ENCODE measurements around the gene VEGFD.

VEGFD gene

GRCh38 chrX:15384304-15384703 is at the start of gene VEGFD:
TSS of gene VEGFD (minus strand) at chrX:15384413. CDS start at chrX:15383946, 467 bp downstream.
- no peak for DNase-seq

- DNase-seq = no peak
Measured at GRCh38 chrX:15430584-15430983, 46.4 kb upstream of the VEGFD start.

GRCh38 chrX:15430076-15430475 is 45.9 kb upstream of the VEGFD start:
- no peak for DNase-seq

DNA sequence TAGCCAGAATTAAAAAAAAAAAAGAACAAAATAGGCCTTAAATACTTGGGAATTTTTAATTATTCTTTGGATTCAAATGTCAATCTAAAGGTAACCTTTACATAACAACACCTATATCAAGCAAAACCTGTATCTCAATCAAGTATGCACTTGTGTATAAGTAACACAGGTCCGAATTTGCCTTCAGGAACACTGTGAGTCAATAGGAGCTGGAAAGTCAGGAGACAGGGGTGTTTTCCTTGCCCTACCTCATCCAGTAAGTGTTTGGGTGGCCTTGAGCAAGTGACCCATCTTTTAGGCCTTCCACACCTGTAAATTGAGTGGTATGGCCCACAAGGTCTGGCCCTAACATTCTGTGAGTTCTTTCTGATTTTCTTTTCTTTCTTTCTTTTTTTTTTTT is 40.8 kb upstream of the VEGFD start:
- DNase-seq = no peak

DNA sequence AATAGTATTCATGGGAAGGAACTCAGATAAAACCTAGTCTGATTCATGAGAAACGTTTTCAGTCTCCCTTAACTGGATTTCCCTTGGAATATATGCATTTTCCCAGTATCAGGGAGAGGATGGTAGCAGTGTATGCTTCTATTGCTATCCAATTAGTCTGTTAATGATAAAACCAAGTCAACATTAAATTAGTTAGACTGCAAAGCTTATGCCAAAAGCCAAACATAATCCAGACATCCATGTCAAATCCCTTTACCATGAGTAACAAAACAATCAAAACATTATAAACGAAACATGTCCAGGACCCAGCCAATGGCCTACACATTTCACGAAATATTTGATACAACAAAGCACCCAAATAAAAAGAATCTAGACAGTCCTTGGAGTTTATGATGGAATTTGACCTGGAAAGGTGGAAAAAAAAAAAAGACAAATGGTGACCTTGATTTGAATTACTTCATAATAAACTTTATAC is 34.5 kb upstream of the VEGFD start:
- no peak for DNase-seq

- no peak for DNase-seq
Measured at GRCh38 chrX:15418041-15418706, 34.0 kb upstream of the VEGFD start.

DNA sequence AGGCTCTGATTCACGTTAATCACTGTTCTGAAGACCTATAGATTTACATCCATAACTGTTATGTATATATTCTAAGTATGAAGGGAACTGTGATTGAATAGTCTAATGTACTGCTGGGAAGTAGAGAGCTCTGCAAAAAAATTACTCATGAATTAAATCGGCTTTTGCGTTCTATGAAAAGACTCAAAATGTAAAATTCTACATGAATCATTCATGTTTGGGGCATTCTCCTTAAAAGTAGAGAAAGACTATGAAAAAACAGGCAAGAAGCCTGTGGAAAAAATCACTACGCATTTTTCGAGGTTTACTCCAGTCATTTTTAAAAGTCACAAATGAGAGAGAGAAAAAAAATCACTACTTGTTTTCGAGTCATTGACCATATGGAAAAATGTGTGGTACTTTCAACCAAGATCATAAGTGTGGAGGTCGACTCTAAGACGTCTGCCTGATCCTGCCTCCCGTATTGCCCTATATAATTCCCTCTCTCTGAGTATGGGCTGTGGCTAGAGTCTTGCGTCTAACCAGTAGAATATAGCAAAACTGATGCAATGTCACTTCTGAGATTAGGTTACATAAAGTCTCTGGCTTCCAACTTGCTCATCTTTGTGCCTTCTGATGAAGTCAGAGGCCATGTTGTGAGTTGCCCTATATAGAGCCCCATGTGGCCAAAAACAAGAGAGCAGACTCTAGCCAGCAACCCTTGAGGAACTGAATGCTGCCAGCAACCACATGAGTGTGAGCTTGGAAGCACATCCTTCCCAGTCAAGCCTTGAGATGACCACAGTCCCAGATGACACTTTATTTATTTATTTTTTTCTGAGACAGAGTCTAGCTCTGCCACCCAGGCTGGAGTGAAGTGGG is 32.1 kb upstream of the VEGFD start:
- no peak for DNase-seq

- no peak for DNase-seq
Measured at GRCh38 chrX:15413101-15413500, 28.9 kb upstream of the VEGFD start.

DNA sequence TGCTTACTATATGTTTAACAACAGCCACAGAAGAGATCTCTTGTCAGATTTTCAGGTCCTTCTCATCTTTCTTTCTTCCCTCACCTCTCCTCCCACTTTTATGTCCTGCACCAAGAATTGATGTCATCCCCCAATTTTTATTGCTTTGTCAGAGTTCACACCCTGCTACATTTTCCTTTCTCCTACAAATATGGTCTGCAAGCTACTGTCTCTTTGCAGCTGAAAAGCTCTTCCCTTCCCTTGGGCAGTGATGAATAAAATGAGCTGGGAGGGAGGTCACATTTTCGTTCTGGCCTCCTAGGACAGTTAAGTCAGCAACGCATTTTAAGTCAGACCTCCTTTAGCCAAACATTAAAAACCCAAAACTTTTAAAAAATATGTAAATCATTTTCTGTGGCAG is 26.7 kb upstream of the VEGFD start:
- no peak for DNase-seq

DNA sequence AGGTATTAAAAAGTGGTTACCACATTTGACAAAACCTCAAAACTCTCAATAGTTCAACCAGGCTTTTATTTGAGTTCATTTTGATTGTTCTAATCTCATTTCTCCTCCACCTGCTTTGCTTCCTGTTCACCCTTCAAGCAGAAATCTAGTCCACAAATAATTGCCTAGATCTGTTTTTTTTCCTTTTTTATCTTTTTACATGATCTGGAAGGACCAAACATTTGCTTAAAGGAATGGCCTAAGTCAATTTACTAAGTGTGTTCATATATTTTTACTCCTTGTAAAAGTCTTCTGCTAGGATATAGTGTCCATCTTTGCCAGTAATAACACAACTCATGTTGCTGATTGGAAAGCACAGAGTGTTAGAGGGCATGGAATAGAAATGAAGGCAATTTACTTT is 26.2 kb upstream of the VEGFD start:
- no peak for DNase-seq

DNA sequence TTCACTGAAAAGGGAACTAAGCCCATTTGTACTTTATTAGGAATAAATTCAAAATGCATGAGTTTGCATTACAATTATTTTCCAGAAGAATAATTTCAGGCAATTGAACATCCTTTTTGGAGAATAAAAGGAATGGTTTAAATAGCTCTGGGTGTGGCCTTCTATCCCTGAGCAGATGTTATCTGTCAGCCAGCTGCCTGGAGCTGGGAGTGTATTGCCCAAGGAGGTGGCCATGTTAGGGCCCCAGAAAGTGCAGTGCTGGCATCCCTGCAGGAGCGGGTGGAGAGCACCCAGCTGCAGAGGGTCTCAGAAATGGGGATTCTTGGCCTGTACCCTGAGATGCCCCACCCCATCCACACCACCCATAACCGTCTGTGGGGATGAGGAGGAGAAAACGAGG is 21.6 kb upstream of the VEGFD start:
- no peak for DNase-seq

- DNase-seq = no peak
Measured at GRCh38 chrX:15404401-15405096, 20.3 kb upstream of the VEGFD start.

DNA sequence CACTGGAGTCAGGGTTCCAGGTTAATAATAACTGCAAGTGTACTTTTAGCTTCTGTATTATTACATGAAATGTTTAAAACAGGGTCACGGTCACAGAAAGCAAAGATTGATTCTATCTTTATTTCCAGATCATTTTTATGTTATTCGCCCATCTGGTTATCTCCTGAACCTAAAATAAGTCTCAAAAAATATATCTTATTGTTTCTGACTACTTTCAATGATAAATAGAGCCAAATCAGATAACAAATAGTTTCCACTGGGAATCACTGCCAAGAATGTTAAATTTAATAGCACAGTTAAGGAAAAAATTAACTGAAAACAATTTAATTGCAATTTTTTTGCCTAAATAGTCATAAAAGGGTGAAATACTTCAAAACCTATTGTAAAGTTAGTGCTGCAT is 17.2 kb upstream of the VEGFD start:
- no peak for DNase-seq

DNA sequence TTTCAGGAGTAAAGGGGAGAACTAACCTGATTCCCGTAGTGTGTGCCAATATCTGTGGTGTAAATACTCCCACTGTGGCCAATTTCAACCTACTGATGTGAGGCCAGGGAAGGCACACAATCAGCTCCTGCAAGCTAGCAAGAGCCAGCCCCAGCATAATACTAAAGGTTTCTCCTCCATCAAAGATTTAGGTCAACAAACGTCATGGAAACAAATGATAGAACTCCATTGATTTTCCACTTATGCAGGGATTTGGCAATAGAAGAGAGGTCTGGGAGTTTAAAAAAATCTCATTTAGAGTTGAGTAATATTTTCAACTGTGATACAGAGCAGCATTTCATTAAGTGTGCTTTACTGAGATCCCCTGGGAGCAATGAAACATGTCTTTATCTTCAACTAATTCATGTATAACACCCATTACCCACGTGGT is 15.8 kb upstream of the VEGFD start:
- DNase-seq = no peak

GRCh38 chrX:15398874-15399273 is 14.7 kb upstream of the VEGFD start:
- DNase-seq = no peak

- DNase-seq = no peak
Measured at GRCh38 chrX:15395789-15396188, 11.6 kb upstream of the VEGFD start.

GRCh38 chrX:15391850-15392249 is 7.6 kb upstream of the VEGFD start:
- DNase-seq = no peak

GRCh38 chrX:15382813-15383212 is 1.4 kb downstream of the VEGFD start:
- DNase-seq = no peak

DNA sequence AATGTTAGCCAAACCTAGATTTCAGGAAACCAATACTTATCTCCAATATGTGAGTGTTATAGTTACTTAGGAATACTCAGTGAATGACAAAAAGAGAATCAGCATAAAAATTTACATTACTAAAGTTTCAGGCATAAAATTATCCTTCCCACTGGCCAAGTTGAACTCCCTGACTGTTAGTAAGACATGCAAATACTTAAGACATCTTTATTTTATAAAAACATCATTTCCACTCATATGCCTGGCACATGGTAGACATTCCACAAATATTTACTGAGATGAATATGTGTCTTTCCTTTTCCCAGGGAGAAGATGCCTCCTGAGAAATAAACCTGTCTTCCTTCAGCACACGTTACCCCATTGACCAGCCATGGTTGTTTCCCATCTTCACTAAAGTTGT is 7.3 kb downstream of the VEGFD start:
- no peak for DNase-seq

GRCh38 chrX:15373976-15374375 is 10.2 kb downstream of the VEGFD start:
- no peak for DNase-seq

DNA sequence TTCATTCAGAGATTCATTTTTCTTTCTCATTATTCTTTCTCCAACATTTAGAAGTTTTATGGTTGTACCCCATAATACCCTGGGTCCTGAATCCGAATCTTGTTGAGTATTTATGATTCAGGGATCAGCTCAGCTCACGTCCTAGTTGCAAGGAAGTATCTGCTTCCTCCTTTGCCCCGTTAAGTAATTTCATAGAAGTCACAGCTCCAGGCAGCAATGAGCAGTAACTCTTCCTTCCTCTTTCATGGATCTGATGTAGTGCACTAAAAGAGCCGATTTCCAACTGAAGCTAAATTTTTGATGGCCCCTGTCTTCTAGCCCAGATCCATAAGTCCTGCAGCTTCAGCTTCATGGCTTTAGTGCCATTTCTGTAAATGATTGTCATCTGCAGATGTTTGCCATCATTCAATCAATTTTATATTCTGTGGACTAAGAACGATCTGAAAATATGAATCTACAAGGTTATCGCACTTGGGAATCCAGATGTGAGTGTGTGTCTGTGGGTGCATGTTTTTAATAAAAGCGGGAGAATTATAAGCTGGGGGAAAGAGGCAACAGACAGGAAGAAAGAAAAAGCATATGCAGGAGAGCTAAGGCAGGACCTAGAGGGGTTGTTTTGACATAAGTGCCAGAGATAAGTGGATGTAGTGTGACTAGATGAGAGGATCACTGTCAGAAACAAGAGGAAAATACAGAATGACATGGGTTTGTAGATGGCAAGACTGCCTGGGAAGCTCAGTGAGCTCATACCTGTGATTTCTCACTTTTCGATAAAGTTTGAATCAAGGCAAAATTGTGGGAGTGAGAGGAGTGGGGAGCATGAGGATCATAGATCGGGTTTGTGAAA is 17.5 kb downstream of the VEGFD start:
- no peak for DNase-seq

- DNase-seq = no peak
Measured at GRCh38 chrX:15359701-15360100, 24.5 kb downstream of the VEGFD start.

DNA sequence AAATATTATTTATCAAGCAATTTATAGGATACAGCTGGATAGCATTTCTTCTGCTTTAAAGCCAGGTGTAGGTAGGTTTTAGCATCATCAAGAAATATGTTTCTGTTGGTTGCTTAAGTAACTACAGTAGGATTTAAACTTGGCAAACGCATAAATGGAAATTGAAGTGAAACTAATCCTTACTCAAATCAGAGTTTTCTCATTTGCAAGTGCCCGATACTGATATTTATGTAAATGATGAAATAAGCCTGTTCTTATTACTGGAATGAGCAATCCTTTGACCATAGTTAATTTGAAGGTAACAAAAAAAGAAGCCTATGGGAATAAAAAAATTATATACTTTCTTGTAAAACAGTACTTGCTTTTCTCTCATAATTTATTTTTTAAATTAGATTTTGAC is 25.7 kb downstream of the VEGFD start:
- no peak for DNase-seq

All from activated CD8-positive, alpha-beta memory T cell treated with anti-CD3 and anti-CD28 coated beads, Interleukin-2, amount 50 U/mL, for 48 hours (primary cell).